MCF 10A (cell line): ENCODE data around the gene TFAP2B. TPM values are rescaled to one million over a fixed set of nuclear protein-coding genes. Genes with fewer than 3 reads are reported as not detected.

ENCODE experiments used
- BruUV-seq: library from RNA; stranded (reverse); fragments of 400-500 nt; replicated peaks from 2 replicates; lab custom pipeline; 2021; lab: Mats Ljungman, UMichigan
- CTCF ChIA-PET: fragments of 300-600 bp; sonication (Branson Sonifier 250); formaldehyde crosslinking; extraction: SDS; loops from one replicate; lab custom pipeline; 2021; ENCODE audit warnings: antibody characterized with exemption, inconsistent platforms; lab: Yijun Ruan, JAX
- POLR2A ChIA-PET: fragments of 300-600, 350-650 bp; sonication (Branson Sonifier 250); formaldehyde crosslinking; extraction: SDS; loops from one replicate; lab custom pipeline; 2020; ENCODE audit warnings: antibody characterized with exemption, inconsistent platforms; lab: Yijun Ruan, JAX
- DNase-seq: peaks from one replicate; pipeline ENCODE4 v3.0.0-alpha.2; 2018; ENCODE audit not compliant: unreplicated experiment
- H3K27ac Mint-ChIP-seq: one replicate; pipeline ENCODE4 v1.8.0; 2022; ENCODE audit warnings: mild to moderate bottlenecking, low read depth, mixed read lengths; ENCODE audit not compliant: unreplicated experiment
- H3K27me3 Mint-ChIP-seq: one replicate; pipeline ENCODE4 v1.8.0; 2022; ENCODE audit warnings: mixed read lengths; ENCODE audit not compliant: insufficient read depth, unreplicated experiment
- H3K36me3 Mint-ChIP-seq: one replicate; pipeline ENCODE4 v1.8.0; 2022; ENCODE audit warnings: mild to moderate bottlenecking, moderate library complexity, mixed read lengths; ENCODE audit not compliant: insufficient read depth, unreplicated experiment
- H3K4me1 Mint-ChIP-seq: one replicate; pipeline ENCODE4 v1.8.0; 2022; ENCODE audit warnings: mixed read lengths; ENCODE audit not compliant: insufficient read depth, unreplicated experiment
- H3K4me3 Mint-ChIP-seq: one replicate; pipeline ENCODE4 v1.8.0; 2022; ENCODE audit warnings: mild to moderate bottlenecking, moderate library complexity, mixed read lengths; ENCODE audit not compliant: unreplicated experiment
- H3K9me3 Mint-ChIP-seq: one replicate; pipeline ENCODE4 v1.8.0; 2022; ENCODE audit warnings: mixed read lengths; ENCODE audit not compliant: unreplicated experiment
- intact Hi-C: fragments of 100-400 bp; cut with micrococcal nuclease; formaldehyde crosslinking; loops from 2 replicates; pipeline ENCODE4 v1.14.1; 2022
- total RNA-seq: library from RNA; stranded (reverse); gene quantifications from 2 replicates; pipeline ENCODE4 v1.2.3, GENCODE V29; 2022
- TF ChIP-seq, protein P1 (sequence below): fragments of 200-600 bp; IDR thresholded peaks from one replicate; pipeline ENCODE4 v1.8.0; 2022; ENCODE audit warnings: antibody characterized with exemption, mild to moderate bottlenecking; ENCODE audit not compliant: unreplicated experiment

The TFAP2B gene
- total RNA-seq, 1 experiment from 2014 or later = not detected

DNA sequence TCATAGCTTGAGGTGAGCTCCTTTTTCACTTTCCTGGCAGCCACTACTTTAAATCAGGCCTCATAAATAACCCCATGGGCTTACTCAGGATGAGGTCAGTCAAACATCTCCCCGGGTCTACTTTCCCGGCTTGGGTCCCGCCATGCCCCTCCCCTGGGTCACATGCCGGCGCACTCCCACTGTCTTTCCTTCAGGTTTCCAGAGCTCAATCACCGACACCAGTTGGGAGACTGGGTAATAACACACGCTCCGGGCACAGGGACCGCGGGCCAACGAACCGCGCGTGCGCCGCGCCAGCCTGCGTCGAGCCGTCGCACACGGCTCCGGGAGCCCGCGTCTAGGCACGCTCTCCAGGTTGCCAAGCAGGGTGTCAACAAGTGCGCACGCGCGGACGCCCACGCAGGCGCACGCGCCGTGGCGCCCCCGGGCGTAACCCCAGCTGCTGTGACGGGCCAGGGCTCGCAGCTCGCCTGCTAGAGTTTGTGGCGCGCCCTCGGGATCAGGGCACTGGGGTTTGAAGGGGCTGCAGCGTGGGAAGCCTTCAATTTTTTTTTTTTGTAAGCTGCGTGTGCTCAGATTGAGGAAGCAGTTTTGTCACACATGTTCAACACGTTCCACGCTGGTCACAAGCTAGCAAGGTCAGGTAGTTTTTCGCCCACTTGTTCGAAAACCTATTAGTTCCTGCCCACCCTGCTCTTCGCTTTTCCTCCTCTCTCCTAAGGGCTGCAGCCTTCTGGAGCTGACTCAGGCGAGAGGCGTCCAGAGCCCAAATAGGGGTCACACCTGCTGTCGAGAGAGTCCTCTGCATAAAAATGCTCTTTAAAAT is 31.8 kb downstream of the TFAP2B start:
- intact Hi-C loops = no loop called here
- Mint-ChIP-seq H3K9me3 (peaks cover 6% of the 10 kb centered on the region), H3K36me3 (no peaks in the 10 kb centered on the region), H3K4me1 (no peaks in the 10 kb centered on the region), H3K27me3 (peaks cover 11% of the 10 kb centered on the region), H3K4me3 (no peak overlapping the region), H3K27ac (no peak overlapping the region)
- ChIA-PET CTCF (interaction anchor here (0.6 to 1.0 kb wide), 3 partner anchors 57 to 692 kb away, joined by 3 read pairs; no protein-coding TSS in a partner anchor), POLR2A (no interaction called here)
- DNase-seq = no peak
- no TSS peak for BruUV-seq
- TF ChIP-seq, protein P1, sequence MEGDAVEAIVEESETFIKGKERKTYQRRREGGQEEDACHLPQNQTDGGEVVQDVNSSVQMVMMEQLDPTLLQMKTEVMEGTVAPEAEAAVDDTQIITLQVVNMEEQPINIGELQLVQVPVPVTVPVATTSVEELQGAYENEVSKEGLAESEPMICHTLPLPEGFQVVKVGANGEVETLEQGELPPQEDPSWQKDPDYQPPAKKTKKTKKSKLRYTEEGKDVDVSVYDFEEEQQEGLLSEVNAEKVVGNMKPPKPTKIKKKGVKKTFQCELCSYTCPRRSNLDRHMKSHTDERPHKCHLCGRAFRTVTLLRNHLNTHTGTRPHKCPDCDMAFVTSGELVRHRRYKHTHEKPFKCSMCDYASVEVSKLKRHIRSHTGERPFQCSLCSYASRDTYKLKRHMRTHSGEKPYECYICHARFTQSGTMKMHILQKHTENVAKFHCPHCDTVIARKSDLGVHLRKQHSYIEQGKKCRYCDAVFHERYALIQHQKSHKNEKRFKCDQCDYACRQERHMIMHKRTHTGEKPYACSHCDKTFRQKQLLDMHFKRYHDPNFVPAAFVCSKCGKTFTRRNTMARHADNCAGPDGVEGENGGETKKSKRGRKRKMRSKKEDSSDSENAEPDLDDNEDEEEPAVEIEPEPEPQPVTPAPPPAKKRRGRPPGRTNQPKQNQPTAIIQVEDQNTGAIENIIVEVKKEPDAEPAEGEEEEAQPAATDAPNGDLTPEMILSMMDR = no peak

DNA sequence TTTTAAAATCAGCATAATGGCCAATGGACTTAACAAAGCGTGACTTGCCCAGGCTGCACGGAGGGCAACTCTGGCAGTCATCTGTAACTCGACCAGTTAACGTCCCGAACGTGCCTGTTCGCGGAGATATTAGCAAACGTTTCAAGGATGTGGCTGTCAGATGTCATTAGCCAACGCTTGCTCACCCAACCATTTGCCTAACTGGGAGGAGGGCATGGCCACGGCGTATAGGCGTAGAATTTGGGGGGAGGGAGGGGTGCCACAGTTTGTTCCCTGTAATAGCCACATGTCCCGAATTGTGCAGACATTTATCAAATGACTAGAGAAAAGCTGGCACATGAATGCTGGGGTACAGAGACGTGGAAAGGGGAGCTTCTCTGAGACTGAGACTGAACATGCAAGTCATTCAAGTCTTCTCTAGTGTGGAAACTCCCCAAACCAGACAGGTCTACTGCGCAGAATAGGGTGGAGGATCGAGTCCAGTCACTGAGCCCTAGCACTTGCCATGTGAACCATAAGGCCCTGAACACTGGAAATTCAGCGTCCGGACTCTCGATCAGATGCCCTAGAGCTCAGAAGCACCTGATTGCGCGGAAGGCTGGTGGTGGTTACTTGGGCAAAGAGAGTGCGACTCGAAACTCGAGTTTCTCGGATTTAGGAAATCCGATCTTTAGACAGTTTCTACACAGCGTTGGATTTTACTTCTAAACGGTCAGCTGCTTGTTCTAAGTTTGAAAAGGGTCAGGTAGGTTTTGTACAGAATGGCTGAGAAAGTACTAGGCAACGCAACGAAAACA is 32.6 kb downstream of the TFAP2B start:
- Mint-ChIP-seq H3K4me1 (no peaks in the 10 kb centered on the region), H3K27ac (no peak overlapping the region), H3K27me3 (peaks cover 11% of the 10 kb centered on the region), H3K9me3 (peaks cover 6% of the 10 kb centered on the region), H3K4me3 (no peak overlapping the region), H3K36me3 (no peaks in the 10 kb centered on the region)
- intact Hi-C loops = no loop called here
- TF ChIP-seq, protein P1 = no peak
- BruUV-seq = no TSS peak
- ChIA-PET CTCF (interaction anchor here (0.6 kb wide), 2 partner anchors 58 to 383 kb away, joined by 3 read pairs; no protein-coding TSS in a partner anchor), POLR2A (no interaction called here)
- DNase-seq = no peak

DNA sequence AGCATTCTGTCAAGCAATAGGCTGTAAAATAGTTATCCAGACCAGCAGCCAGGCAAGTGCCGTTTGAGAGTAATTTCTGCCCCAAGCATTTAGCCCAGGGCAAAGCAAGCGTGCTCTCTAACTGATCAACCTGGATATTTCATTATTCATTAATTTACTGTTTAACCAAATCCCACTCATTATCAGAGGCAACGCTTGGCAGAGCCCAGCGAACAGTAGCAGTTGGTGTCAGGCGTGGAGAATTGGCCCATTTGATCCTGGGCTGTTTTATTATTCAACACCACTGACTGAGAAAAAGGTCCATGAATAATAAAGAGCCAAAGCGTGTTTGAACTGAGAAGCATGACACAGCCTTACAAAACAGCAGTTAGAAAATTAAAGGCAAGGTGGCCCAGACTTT is 35.3 kb downstream of the TFAP2B start:
- ChIA-PET CTCF (no interaction called here), POLR2A (no interaction called here)
- intact Hi-C loops = no loop called here
- no peak for DNase-seq
- no peak overlapping the region for H3K4me3 Mint-ChIP-seq
- no peaks in the 10 kb centered on the region for H3K9me3 Mint-ChIP-seq
- H3K36me3 Mint-ChIP-seq = no peaks in the 10 kb centered on the region
- H3K4me1 Mint-ChIP-seq = no peaks in the 10 kb centered on the region
- peaks cover under 1% of the 10 kb centered on the region for H3K27me3 Mint-ChIP-seq
- no peak overlapping the region for H3K27ac Mint-ChIP-seq
- BruUV-seq = no TSS peak
- TF ChIP-seq, protein P1 = no peak

DNA sequence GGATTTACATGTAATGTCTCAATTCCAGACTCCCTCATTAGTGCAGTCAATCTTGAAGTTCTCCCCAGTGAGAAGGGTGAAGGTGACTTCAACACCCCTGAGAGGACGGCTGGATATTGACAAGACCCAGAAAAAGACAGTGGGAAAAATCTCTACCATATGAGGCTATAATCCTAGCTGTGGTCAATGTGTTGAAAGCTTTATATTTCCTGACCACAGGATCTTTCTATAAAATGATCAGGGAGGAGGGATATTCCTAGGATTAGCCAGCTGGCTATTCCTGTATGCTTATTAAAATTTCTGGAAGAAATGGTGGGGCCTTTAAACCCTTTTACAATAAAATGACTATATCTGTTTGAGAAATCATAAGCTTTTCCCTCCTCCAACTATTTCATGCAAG is 43.0 kb downstream of the TFAP2B start:
- ChIA-PET CTCF (interaction anchor here (0.6 kb wide), 1 partner anchor 523 kb away, joined by 3 read pairs; no protein-coding TSS in a partner anchor), POLR2A (no interaction called here)
- TF ChIP-seq, protein P1 = no peak
- DNase-seq = no peak
- Mint-ChIP-seq H3K27ac (no peak overlapping the region), H3K4me3 (no peak overlapping the region), H3K27me3 (no peaks in the 10 kb centered on the region), H3K4me1 (no peaks in the 10 kb centered on the region), H3K36me3 (no peaks in the 10 kb centered on the region), H3K9me3 (no peaks in the 10 kb centered on the region)
- intact Hi-C loops = no loop called here
- no TSS peak for BruUV-seq
